Endothelial cell of umbilical vein (primary cell): Measurements from ENCODE around the gene DTX2. TPM values are rescaled to one million over a fixed set of nuclear protein-coding genes. Genes with fewer than 3 reads are reported as not detected.
"Not testable (repeated sequence)": the region's sequence is repeated elsewhere in the genome, so short reads cannot be mapped to it uniquely, and the experiment has no call there.

Experiments
- Bru-seq: library from RNA; stranded (reverse); fragments of 400-500 nt; gene quantifications from one replicate; lab custom pipeline; 2021; lab: Mats Ljungman, UMichigan
- BruChase-seq, 2 experiments: library from RNA; stranded (reverse); fragments of 400-500 nt; gene quantifications; one replicate each; lab custom pipeline; 2021; lab: Mats Ljungman, UMichigan
- BruUV-seq: library from RNA; stranded (reverse); fragments of 400-500 nt; replicated peaks from 2 replicates; lab custom pipeline; 2021; lab: Mats Ljungman, UMichigan
- CTCF ChIA-PET: fragments of 300-600, 350-600 bp; sonication (Branson Sonifier 250); formaldehyde crosslinking; loops from one replicate; lab custom pipeline; 2021; ENCODE audit warnings: antibody characterized with exemption, inconsistent platforms; lab: Charles Lee
- POLR2A ChIA-PET: fragments of 300-600, 350-600 bp; sonication (Branson Sonifier 250); formaldehyde crosslinking; loops from one replicate; lab custom pipeline; 2021; ENCODE audit warnings: antibody characterized with exemption, inconsistent platforms; lab: Charles Lee
- DNase-seq: peaks from one replicate; pipeline ENCODE4 v3.0.0-alpha.2; 2011; ENCODE audit warnings: low read depth, low spot score
- FAIRE-seq: peaks from 2 replicates; lab custom pipeline; 2011; peaks lifted over from hg19 to GRCh38; lab: Jason Lieb, UNC
- H2AFZ ChIP-seq: 2 replicates; pipeline ENCODE4 v1.6.0; 2012; ENCODE audit warnings: low read depth, low read length, control low read depth, inconsistent platforms
- H3K27ac ChIP-seq: 2 replicates; pipeline ENCODE4 v1.5.1; 2011; ENCODE audit warnings: low read depth, mild to moderate bottlenecking, control low read depth, low read length, moderate library complexity; ENCODE audit not compliant: insufficient read depth
- H3K27me3 ChIP-seq, 2 experiments: 2 replicates each; pipeline versions ENCODE4 v1.6.0 to v1.6.1; 2011; ENCODE audit warnings: low read length in 2 of 2, mixed read lengths in 1 of 2; ENCODE audit not compliant: control insufficient read depth in 2 of 2, insufficient read depth in 2 of 2
- H3K36me3 ChIP-seq, 2 experiments: 2 replicates in 1 of 2; 3 replicates in 1 of 2; pipeline ENCODE4 v1.5.1; 2011; ENCODE audit warnings: low read length in 2 of 2, mild to moderate bottlenecking in 1 of 2, moderate library complexity in 1 of 2; ENCODE audit not compliant: control insufficient read depth in 2 of 2, insufficient read depth in 2 of 2; ENCODE audit errors: extremely low read depth in 1 of 2
- H3K4me1 ChIP-seq: 3 replicates; pipeline ENCODE4 v1.5.1; 2011; ENCODE audit warnings: mild to moderate bottlenecking, low read length; ENCODE audit not compliant: control insufficient read depth, insufficient read depth; ENCODE audit errors: extremely low read depth
- H3K4me2 ChIP-seq: 2 replicates; pipeline ENCODE4 v1.6.1; 2011; ENCODE audit warnings: low read length, control low read depth, mixed read lengths; ENCODE audit not compliant: insufficient read depth
- H3K4me3 ChIP-seq, 3 experiments: fragments of 200-600 bp in 1 of 3; sonication (generic), shearing (Covaris generic) in 1 of 3; replicated peaks in 1 of 3; 2 replicates each; pipeline ENCODE4 v1.5.1; 2011 to 2016; ENCODE audit warnings: control low read depth in 3 of 3, low read length in 3 of 3, mild to moderate bottlenecking in 2 of 3, inconsistent platforms in 1 of 3, low read depth in 1 of 3, moderate library complexity in 1 of 3; ENCODE audit not compliant: insufficient read depth in 1 of 3
- H3K79me2 ChIP-seq: 2 replicates; pipeline ENCODE4 v1.6.0; 2012; ENCODE audit warnings: low read length, inconsistent platforms; ENCODE audit not compliant: control insufficient read depth, insufficient read depth
- H3K9ac ChIP-seq: replicated peaks from 2 replicates; pipeline ENCODE3; 2011; ENCODE audit warnings: low read length, control low read depth; ENCODE audit not compliant: insufficient read depth; ENCODE audit errors: extremely low read depth
- H3K9me1 ChIP-seq: replicated peaks from 3 replicates; pipeline ENCODE4 v1.6.0; 2011; ENCODE audit warnings: mild to moderate bottlenecking, low read length; ENCODE audit not compliant: control insufficient read depth, insufficient read depth; ENCODE audit errors: extremely low read depth
- H3K9me3 ChIP-seq: replicated peaks from 2 replicates; pipeline ENCODE4 v1.5.1; 2012; ENCODE audit warnings: low read length, inconsistent platforms; ENCODE audit not compliant: control insufficient read depth, insufficient read depth
- H4K20me1 ChIP-seq: replicated peaks from 2 replicates; pipeline ENCODE3; 2011; ENCODE audit warnings: mild to moderate bottlenecking, low read length; ENCODE audit not compliant: control insufficient read depth, insufficient read depth; ENCODE audit errors: extremely low read depth
- EZH2 ChIP-seq: IDR thresholded peaks from 2 replicates; pipeline ENCODE4 v1.6.1; 2012; ENCODE audit warnings: borderline replicate concordance, low read depth, mild to moderate bottlenecking, moderate library complexity, low read length, inconsistent platforms; ENCODE audit not compliant: severe bottlenecking
- FOS ChIP-seq: IDR thresholded peaks from 2 replicates; pipeline ENCODE4 v1.6.1; 2011; ENCODE audit warnings: mild to moderate bottlenecking, low read length, moderate library complexity, borderline replicate concordance; ENCODE audit not compliant: insufficient read depth
- GATA2 ChIP-seq: IDR thresholded peaks from 2 replicates; pipeline ENCODE4 v1.7.0; 2011; ENCODE audit warnings: low read depth, mild to moderate bottlenecking, moderate library complexity, mixed read lengths, low read length; ENCODE audit not compliant: insufficient read length, insufficient read depth
- JUN ChIP-seq: IDR thresholded peaks from 2 replicates; pipeline ENCODE4 v1.6.1; 2011; ENCODE audit warnings: borderline replicate concordance, low read depth; ENCODE audit not compliant: insufficient read length, insufficient read depth
- MYC ChIP-seq: IDR thresholded peaks from one replicate; pipeline ENCODE4 v1.6.1; 2011; ENCODE audit warnings: mild to moderate bottlenecking, low read depth, low read length
- POLR2A ChIP-seq: IDR thresholded peaks from 2 replicates; pipeline ENCODE4 v1.6.1; 2012; ENCODE audit warnings: low read depth, mild to moderate bottlenecking, control low read depth, low read length
- POLR2AphosphoS5 ChIP-seq: IDR thresholded peaks from 2 replicates; pipeline ENCODE4 v1.6.1; 2012; ENCODE audit warnings: low read depth, mild to moderate bottlenecking, control low read depth, low read length, moderate library complexity; ENCODE audit not compliant: insufficient read depth
- dilution Hi-C: fragments of 300-500 bp; cut with MboI; formaldehyde crosslinking; loops from one replicate; pipeline ENCODE4 v1.15.0; 2019; ENCODE audit warnings: low sequenced_read_pairs; ENCODE audit not compliant: extremely low pct_ligation_motif_present
- intact Hi-C: fragments of 100-400 bp; cut with micrococcal nuclease; formaldehyde crosslinking; loops from one replicate; pipeline ENCODE4 v1.10.0; 2022
- long read RNA-seq: library from polyadenylated mRNA; stranded (forward); transcript quantifications from one replicate; pipeline ENCODE4 v2.0.0, GENCODE V29; 2021
- polyA minus RNA-seq, 3 experiments: library from RNA; depleted of rRNA, polyadenylated mRNA; stranded (reverse); fragments of >200 nt; gene quantifications; 1 replicate in 1 of 3; 2 replicates in 2 of 3; pipeline ENCODE4 v1.2.3, GENCODE V29; 2011
- polyA plus RNA-seq, 4 experiments: library from polyadenylated mRNA; depleted of rRNA in 3 of 4; stranded (reverse) in 3 of 4; unstranded in 1 of 4; fragments of >200 nt; gene quantifications; 2 replicates each; pipeline versions ENCODE4 v1.2.1 to v1.2.3, GENCODE V29; 2011 to 2012; ENCODE audit warnings: missing spikeins in 1 of 4
- total RNA-seq: library from RNA; stranded (reverse); gene quantifications from 2 replicates; pipeline ENCODE4 v1.2.3, GENCODE V29; 2021
- TF ChIP-seq, protein P1 (sequence below), 2 donors: IDR thresholded peaks; 1 replicate in 1 of 2; 2 replicates in 1 of 2; pipeline ENCODE4 v1.5.1; 2011; ENCODE audit warnings: low read length in 2 of 2, mild to moderate bottlenecking in 2 of 2, moderate library complexity in 2 of 2, control low read depth in 1 of 2, inconsistent platforms in 1 of 2, low read depth in 1 of 2; ENCODE audit not compliant: insufficient read depth in 1 of 2; ENCODE audit errors: extremely low read depth in 1 of 2
- TF ChIP-seq, protein P2 (sequence below): IDR thresholded peaks from 2 replicates; pipeline ENCODE4 v1.6.1; 2011; ENCODE audit not compliant: insufficient read depth, insufficient read length

DTX2 gene
- total RNA-seq (16.7 and 17.1 TPM in 2 replicates), polyA plus RNA-seq (8.5 and 11.7 TPM in 2 replicates), polyA minus RNA-seq (5.9 and 10.1 TPM in 2 replicates), Bru-seq, nascent RNA (percentile 43 among the genes with signal in this experiment), BruChase-seq, experiment 1, labeled RNA remaining after a 6-hour chase (percentile 66 among the genes with signal in this experiment), BruChase-seq, experiment 2, labeled RNA remaining after a 2-hour chase (percentile 63 among the genes with signal in this experiment)
- 5.2 and 6.9 TPM in 2 replicates for polyA plus RNA-seq (2011; cell fraction: cytosol; rRNA removed)
- 15.1 and 15.2 TPM in 2 replicates for polyA plus RNA-seq (2011; cell fraction: nucleus; rRNA removed)
- polyA plus RNA-seq (2012) = 7.4 and 9.4 TPM in 2 replicates
- polyA minus RNA-seq (2011; cell fraction: cytosol; rRNA and poly(A)+ RNA removed) = 19.4 TPM
- polyA minus RNA-seq (2011; cell fraction: nucleus; rRNA and poly(A)+ RNA removed) = 10.9 and 12.9 TPM in 2 replicates
- long read RNA-seq, transcript DTX2-220 (5 exons, 1,752 nt) = major isoform, 8 of 38 reads
- long read RNA-seq, transcript DTX2-206 (11 exons, 2,623 nt) = minor isoform, 5 of 38 reads
- long read RNA-seq, partial matches to known transcripts = 9 of 38 reads
- long read RNA-seq, other reads (novel, unspliced or antisense) = 12 of 38 reads

DNA sequence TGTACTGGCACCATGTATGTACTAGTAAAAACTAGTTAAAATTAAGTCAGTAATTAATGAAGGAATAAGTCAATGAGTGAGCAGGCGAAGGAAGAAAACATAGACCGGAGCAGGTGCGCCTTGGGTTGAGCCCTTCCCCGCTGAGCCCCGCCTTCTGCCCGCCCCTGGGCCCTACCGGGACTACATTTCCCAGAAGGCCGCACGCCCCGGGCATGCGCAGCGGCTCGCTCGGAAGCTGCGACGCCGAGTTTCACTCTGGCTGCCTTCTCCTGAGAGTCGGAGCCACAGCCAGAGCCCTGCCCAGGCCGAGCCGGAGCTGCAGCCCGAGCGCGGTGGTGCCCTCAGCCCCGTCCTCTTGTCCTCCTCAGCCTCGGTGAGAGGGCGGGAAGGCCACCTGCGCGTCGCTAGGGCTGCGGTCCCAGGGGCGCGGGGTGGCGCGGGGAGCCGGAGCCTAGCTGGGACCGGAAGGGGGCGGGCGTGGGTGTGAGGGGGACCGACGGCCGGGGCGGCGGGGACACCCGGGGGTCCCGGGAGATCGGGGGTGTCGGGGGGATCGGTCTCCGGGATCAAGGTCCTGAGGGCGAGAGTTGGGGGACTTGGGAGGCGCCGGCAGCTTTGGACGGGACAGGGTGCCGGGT is at the start of gene DTX2:
Gene DTX2, plus strand, starts transcription at position 246 of the 638 bp plus-strand sequence. CDS start 18,801 bp downstream, outside the sequence.
- H3K36me3 ChIP-seq, H4K20me1 ChIP-seq, BruUV-seq, POLR2A ChIA-PET, H2AFZ ChIP-seq, CTCF ChIA-PET, H3K27me3 ChIP-seq, H3K27ac ChIP-seq, H3K9ac ChIP-seq, H3K4me1 ChIP-seq, dilution Hi-C loops, H3K9me1 ChIP-seq, H3K4me2 ChIP-seq, DNase-seq, H3K9me3 ChIP-seq, H3K79me2 ChIP-seq, intact Hi-C loops: not testable (repeated sequence)
- FAIRE-seq = peak; percentile 96
- peak within 1 kb of the TSS in 1 of 3 experiments; percentile 62 for H3K4me3 ChIP-seq

DNA sequence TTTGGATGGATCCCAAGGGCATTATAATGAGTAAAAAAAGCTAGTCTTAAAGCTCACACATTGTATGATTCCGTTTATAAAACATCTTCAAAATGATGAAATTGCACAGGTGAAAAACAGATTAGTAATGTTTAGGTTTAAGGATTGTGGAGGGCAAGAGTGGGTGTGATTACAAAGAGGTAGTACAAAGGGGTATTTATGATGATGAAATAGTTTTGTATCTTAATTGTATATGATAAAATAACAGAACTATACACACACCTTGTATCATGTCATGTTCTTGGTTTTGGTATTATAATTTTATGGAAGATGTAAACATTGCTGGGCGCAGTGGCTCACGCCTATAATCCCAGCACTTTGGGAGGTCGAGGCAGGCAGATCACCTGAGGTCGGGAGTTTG is 49.3 kb upstream of the DTX2 start:
- ChIA-PET CTCF (interaction anchor here (0.6 to 2.0 kb wide), 4 partner anchors 11 to 109 kb away, joined by 3 to 6 read pairs (median 4); no protein-coding TSS in a partner anchor), POLR2A (interaction anchor here (1.1 kb wide), 1 partner anchor 12 kb away, joined by 3 read pairs; no protein-coding TSS in a partner anchor)
- Histone ChIP-seq H3K9me3 (no peaks in the 10 kb centered on the region), H3K27ac (no peak overlapping the region), H4K20me1 (no peaks in the 10 kb centered on the region), H3K79me2 (no peaks in the 10 kb centered on the region), H3K4me3 (no peak overlapping the region), H3K4me1 (no peaks in the 10 kb centered on the region), H3K9ac (no peak overlapping the region), H3K27me3 (no peaks in the 10 kb centered on the region), H3K9me1 (no peaks in the 10 kb centered on the region), H3K36me3 (no peaks in the 10 kb centered on the region), H3K4me2 (no peak overlapping the region), H2AFZ (no peak overlapping the region)
- no peak for DNase-seq
- TF ChIP-seq JUN = no peak
- TF ChIP-seq POLR2A = no peak
- TF ChIP-seq EZH2 = no peak
- no peak for TF ChIP-seq POLR2AphosphoS5
- TF ChIP-seq, protein P1, sequence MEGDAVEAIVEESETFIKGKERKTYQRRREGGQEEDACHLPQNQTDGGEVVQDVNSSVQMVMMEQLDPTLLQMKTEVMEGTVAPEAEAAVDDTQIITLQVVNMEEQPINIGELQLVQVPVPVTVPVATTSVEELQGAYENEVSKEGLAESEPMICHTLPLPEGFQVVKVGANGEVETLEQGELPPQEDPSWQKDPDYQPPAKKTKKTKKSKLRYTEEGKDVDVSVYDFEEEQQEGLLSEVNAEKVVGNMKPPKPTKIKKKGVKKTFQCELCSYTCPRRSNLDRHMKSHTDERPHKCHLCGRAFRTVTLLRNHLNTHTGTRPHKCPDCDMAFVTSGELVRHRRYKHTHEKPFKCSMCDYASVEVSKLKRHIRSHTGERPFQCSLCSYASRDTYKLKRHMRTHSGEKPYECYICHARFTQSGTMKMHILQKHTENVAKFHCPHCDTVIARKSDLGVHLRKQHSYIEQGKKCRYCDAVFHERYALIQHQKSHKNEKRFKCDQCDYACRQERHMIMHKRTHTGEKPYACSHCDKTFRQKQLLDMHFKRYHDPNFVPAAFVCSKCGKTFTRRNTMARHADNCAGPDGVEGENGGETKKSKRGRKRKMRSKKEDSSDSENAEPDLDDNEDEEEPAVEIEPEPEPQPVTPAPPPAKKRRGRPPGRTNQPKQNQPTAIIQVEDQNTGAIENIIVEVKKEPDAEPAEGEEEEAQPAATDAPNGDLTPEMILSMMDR (IDR thresholded peaks at IDR 0.05; ENCODE audit: extremely low read depth in 1 of 2, insufficient read depth in 1 of 2, low read depth in 1 of 2, low read length in 2 of 2) = no peak
- TF ChIP-seq, protein P2, sequence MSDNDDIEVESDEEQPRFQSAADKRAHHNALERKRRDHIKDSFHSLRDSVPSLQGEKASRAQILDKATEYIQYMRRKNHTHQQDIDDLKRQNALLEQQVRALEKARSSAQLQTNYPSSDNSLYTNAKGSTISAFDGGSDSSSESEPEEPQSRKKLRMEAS = no peak
- TF ChIP-seq MYC = no peak
- no peak for TF ChIP-seq FOS
- no peak for TF ChIP-seq GATA2
- BruUV-seq = no TSS peak
- FAIRE-seq = no peak
- dilution Hi-C loops = no loop called here
- intact Hi-C loops = no loop called here
